Measurements from ENCODE around the gene MBNL1. TPM values are rescaled to one million over a fixed set of nuclear protein-coding genes. Genes with fewer than 3 reads are reported as not detected.
"Not testable (repeated sequence)": the region's sequence is repeated elsewhere in the genome, so short reads cannot be mapped to it uniquely, and the experiment has no call there.

Gene MBNL1
- total RNA-seq, 2 donors from 2014 or later = 199 to 327 TPM

DNA sequence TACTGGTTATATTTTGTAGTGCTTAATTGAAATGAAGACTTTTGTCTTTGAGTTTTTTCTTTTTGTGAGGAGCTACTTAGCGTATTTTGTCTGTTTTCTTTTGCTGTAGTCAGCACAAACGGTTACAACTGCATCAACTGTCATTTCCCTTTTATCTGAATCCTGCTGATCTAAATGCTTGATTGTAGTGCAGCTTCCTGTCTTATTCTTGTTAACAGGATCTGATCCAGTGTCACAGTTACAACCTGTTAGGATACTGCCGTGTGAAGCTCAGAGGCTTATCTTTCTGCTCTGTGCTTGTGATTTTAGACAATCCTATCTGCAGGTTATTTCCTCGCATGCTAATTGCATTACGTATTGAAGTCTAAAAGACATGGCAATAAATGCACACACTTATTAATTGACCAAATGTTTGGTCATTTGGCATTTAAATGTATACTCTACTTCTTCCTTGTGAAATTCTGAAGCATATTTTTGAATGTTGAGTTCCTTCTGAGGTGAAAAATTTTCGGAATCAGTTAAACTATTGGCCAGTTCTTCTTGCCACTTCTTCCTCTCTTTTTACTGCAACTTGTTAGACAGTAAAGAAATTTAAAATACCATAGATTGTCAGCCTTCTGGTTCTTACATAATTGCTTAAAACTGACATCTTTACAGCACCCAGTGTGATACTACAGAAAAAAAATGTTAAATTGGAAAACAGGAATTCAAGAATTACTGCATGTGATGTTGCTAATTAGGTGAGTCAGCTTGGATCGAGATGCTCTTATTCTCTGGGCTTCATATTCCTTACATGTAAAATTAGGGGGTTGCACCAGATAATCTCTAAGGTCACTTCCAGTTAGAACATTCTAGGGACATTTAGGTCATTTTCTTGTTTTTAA is 168.2 kb downstream of the MBNL1 start:
- Histone ChIP-seq H3K4me3 (no peak overlapping the region), H3K36me3 (peaks cover 19% of the 10 kb centered on the region), H3K27ac (peak overlapping the region; percentile 12 to 46)

DNA sequence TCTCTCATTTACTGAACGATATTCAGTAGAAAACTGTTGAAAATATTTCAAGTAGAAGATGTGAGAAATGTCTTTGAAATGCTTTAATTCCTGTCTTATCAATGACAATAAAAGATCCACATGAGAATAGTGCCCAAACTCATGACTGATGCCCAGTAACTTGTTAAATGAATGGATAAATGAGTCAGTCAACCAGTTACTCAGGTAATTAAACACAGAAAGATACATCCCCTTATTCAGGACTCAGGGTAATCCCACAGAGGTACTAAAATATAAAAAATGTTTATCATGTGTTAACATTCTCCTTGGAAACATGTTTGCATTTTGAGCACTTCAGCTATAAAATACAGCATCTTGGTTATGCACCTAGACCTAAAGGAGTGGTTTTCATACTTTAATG is 169.5 kb downstream of the MBNL1 start:
- TF ChIP-seq, protein P1, sequence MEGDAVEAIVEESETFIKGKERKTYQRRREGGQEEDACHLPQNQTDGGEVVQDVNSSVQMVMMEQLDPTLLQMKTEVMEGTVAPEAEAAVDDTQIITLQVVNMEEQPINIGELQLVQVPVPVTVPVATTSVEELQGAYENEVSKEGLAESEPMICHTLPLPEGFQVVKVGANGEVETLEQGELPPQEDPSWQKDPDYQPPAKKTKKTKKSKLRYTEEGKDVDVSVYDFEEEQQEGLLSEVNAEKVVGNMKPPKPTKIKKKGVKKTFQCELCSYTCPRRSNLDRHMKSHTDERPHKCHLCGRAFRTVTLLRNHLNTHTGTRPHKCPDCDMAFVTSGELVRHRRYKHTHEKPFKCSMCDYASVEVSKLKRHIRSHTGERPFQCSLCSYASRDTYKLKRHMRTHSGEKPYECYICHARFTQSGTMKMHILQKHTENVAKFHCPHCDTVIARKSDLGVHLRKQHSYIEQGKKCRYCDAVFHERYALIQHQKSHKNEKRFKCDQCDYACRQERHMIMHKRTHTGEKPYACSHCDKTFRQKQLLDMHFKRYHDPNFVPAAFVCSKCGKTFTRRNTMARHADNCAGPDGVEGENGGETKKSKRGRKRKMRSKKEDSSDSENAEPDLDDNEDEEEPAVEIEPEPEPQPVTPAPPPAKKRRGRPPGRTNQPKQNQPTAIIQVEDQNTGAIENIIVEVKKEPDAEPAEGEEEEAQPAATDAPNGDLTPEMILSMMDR (IDR thresholded peaks at IDR 0.05) = no peak
- Histone ChIP-seq H3K4me3 (no peak overlapping the region), H3K27ac (no peak overlapping the region)

More for the DNA sequence above, 168.2 kb downstream of the MBNL1 start:
- H3K9me3 ChIP-seq = peaks cover 0 to 8% of the 10 kb centered on the region in 2 donors
- TF ChIP-seq, protein P1 (IDR thresholded peaks at IDR 0.05) = no peak
- no peaks in the 10 kb centered on the region for H3K27me3 ChIP-seq
- H3K4me1 ChIP-seq = peaks cover 0 to 35% of the 10 kb centered on the region in 2 donors
- no peak for DNase-seq (ENCODE audit: low spot score)

DNA sequence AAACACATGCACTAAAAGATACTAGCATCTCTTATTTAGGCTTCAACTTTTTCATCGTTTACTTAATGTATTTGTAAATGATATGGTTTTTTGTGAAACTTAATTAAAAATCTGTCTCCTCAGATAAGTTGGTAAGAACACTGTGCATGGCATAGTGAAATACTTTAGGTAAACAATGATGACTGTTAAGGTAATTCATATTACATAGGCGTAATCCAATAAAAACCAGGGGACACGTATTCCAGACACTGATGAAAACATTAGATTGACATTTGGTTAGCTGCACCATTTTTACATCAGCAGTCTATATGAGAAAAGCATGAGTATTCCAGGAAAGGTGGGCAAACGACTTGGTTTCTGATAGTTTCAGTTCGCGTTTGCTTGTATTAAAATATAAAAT is 170.0 kb downstream of the MBNL1 start:
- H3K27ac ChIP-seq = no peak overlapping the region
- no peak for DNase-seq (ENCODE audit: low spot score)
- TF ChIP-seq, protein P1 (IDR thresholded peaks at IDR 0.05) = no peak
- H3K36me3 ChIP-seq = peaks cover 8% of the 10 kb centered on the region
- H3K9me3 ChIP-seq = peaks cover 0 to 8% of the 10 kb centered on the region in 2 donors
- no peak overlapping the region for H3K4me3 ChIP-seq
- no peaks in the 10 kb centered on the region for H3K27me3 ChIP-seq
- peaks cover 0 to 49% of the 10 kb centered on the region in 2 donors for H3K4me1 ChIP-seq

More for the DNA sequence above, 169.5 kb downstream of the MBNL1 start:
- Histone ChIP-seq H3K9me3 (peaks cover 0 to 8% of the 10 kb centered on the region in 2 donors), H3K36me3 (peaks cover 9% of the 10 kb centered on the region), H3K27me3 (no peaks in the 10 kb centered on the region), H3K4me1 (peaks cover 0 to 43% of the 10 kb centered on the region in 2 donors)
- no peak for DNase-seq (ENCODE audit: low spot score)

DNA sequence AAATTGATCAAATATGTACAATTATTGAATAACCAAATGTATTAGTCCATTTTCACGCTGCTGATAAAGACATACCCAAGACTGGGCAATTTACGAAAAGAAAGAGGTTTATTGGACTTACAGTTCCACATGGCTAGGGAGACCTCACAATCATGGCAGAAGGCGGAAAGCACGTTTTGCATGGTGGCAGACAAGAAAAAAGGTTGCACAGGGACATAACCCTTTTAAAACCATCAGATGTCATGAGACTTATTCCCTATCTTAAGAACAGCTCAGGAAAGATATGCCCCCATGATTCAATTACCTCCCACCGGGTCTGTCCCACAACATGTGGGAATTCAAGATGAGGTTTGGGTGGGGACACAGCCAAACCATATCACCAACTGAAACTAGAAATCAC is 171.5 kb downstream of the MBNL1 start:
- not testable (repeated sequence) for DNase-seq (ENCODE audit: low spot score); H3K36me3 ChIP-seq; H3K27ac ChIP-seq; H3K27me3 ChIP-seq; H3K4me3 ChIP-seq; H3K9me3 ChIP-seq
- peaks cover 0 to 60% of the 10 kb centered on the region in 2 donors for H3K4me1 ChIP-seq

DNA sequence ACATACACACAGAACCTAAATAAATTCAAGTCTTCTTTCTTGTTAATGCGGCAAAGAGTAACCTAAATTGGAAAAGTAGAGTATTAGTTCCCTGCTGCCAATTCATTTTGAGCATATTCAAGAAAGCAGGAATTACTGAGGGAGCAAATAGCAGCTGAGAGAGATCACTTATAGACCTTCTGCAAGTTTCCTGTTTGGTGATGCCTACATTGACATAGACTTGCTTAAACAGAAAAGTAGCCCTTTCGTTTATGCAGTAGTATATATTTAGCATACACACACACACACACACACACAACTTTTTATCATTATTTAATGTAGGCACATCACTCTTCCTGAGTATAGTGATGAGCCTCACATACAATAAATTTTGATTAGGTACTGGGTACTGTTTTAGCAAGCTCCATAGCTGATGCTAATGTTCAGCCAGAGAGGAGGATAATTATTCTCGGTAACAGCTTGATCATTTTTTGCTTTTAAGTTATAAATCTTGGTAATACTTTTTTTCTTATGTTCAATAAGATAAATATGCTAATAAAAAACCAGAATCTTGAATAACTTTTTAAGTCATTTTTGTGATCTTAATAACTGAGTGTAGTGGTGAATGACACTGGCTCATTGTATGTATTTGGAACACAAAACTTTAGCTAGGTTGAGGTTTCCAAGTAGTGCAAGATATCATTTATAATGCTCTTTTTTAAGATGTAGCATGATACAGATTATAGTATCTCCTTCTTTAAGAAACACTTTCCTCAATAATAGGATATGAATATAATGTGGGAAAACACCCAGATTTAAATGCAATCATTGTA is 174.7 kb downstream of the MBNL1 start:
- no peak for DNase-seq (ENCODE audit: low spot score)
- Histone ChIP-seq H3K9me3 (no peaks in the 10 kb centered on the region), H3K36me3 (peaks cover 15% of the 10 kb centered on the region), H3K27ac (peak overlapping the region; percentile 13 to 17), H3K4me3 (no peak overlapping the region), H3K4me1 (peaks cover 0 to 38% of the 10 kb centered on the region in 2 donors), H3K27me3 (no peaks in the 10 kb centered on the region)
- TF ChIP-seq, protein P1 (IDR thresholded peaks at IDR 0.05) = no peak

Measured in right atrium auricular region (tissue), 2 donors.